ENCODE data around the gene AKAP7. TPM values are rescaled to one million over a fixed set of nuclear protein-coding genes. Genes with fewer than 3 reads are reported as not detected.

AKAP7 gene
- total RNA-seq, 1 experiment from 2014 or later: 6.1 TPM

DNA sequence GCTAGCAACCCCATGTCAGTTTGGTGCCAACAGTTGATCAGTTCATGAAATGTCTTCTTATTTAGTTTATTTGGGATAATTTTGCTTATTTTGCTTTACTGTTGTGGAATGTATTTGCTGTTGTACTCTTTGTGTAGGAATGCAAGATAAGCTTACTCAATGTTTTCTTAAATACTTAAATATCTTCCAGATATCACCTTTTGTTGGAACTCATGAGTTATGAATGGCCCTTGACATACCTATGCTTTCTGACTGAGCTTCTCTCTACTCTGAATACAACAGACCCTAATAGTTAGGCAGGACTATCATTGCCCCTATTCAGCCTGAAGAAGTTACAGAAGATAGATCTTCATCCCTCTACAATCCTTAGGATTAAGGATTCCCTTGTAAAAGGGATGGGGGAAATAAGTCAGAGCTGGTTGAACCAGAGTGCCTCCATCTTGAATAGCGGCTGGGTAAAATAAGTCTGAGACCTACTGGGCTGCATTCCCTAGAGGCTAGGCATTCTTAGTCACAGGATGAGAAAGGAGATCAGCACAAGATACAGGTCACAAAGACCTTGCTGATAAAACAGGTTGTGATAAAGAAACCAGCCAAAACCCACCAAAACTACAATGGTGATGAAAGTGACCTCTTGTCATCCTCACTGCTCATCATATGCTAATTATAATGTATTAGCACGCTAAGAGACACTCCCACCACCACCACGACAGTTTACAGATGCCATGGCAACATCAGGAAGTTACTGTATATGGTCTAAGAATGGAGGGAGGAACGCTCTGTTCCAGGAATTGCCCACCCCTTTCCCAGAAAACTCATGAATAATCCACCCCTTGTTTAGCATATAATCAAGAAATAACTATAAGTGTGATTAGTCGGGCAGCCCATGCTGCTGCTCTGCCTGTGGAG lies 196.9 kb downstream of the AKAP7 start:
- Histone ChIP-seq H3K9me3 (no peaks in the 10 kb centered on the region), H3K27me3 (no peaks in the 10 kb centered on the region), H3K36me3 (no peaks in the 10 kb centered on the region), H3K4me3 (no peak overlapping the region)
- DNase-seq: no peak

Other genes starting within 250 kb of the AKAP7 start
- 33.3 and 63.9 TPM in 2 replicates for gene EPB41L2, start 72.2 kb upstream of the AKAP7 start, total RNA-seq (2014; rRNA removed; shearing (Covaris generic); ENCODE audit: low replicate concordance)